K562 (cell line): Measurements from ENCODE around the gene KCND3. TPM values are rescaled to one million over a fixed set of nuclear protein-coding genes. Genes with fewer than 3 reads are reported as not detected.

Source experiments
- ATF1 ChIP-seq, 2 experiments: fragments of 450-650 bp in 1 of 2; IDR thresholded peaks; 2 replicates each; pipeline ENCODE4 v1.6.1; 2016; ENCODE audit warnings: missing compliant biosample characterization in 1 of 2, missing genetic modification characterization in 1 of 2
- C11orf30 ChIP-seq: fragments of 450-650 bp; IDR thresholded peaks from 2 replicates; pipeline ENCODE4 v1.6.1; 2016; ENCODE audit warnings: low read depth, mild to moderate bottlenecking
- ELF1 ChIP-seq: fragments of 200-800 bp; sonication (Bioruptor generic); IDR thresholded peaks from 2 replicates; pipeline ENCODE4 v1.6.1; 2016; ENCODE audit warnings: missing genetic modification characterization, missing compliant biosample characterization
- GABPB1 ChIP-seq: sonication (generic); formaldehyde crosslinking; IDR thresholded peaks from 2 replicates; pipeline ENCODE4 v1.8.0; 2022; ENCODE audit warnings: mild to moderate bottlenecking, missing genetic modification reagents
- JUN ChIP-seq, 2 experiments: sonication (generic) in 1 of 2; formaldehyde crosslinking in 1 of 2; IDR thresholded peaks; 2 replicates each; pipeline versions ENCODE4 v1.6.1 to v1.8.0; 2012 to 2022; ENCODE audit warnings: borderline replicate concordance in 2 of 2, mild to moderate bottlenecking in 2 of 2, improper control_type of control experiment in 1 of 2, low read depth in 1 of 2, low read length in 1 of 2, missing genetic modification reagents in 1 of 2
- NEUROD1 ChIP-seq: fragments of 150-350 bp; IDR thresholded peaks from 2 replicates; pipeline ENCODE4 v1.6.1; 2014; ENCODE audit warnings: borderline replicate concordance, low read length, low read depth; ENCODE audit not compliant: partially characterized antibody
- NFE2 ChIP-seq: IDR thresholded peaks from 2 replicates; pipeline ENCODE4 v1.6.1; 2014; ENCODE audit warnings: antibody characterized with exemption, low read depth
- PRDM10 ChIP-seq: fragments of 450-650 bp; IDR thresholded peaks from 2 replicates; pipeline ENCODE4 v1.6.1; 2018; ENCODE audit not compliant: partially characterized antibody
- ZNF589 ChIP-seq: fragments of 200-800 bp; sonication (Bioruptor generic); IDR thresholded peaks from 2 replicates; pipeline ENCODE4 v1.6.1; 2016; ENCODE audit warnings: low read depth, missing genetic modification characterization, missing compliant biosample characterization
- polyA plus RNA-seq, 8 experiments: library from polyadenylated mRNA; depleted of rRNA in 4 of 8; stranded (reverse) in 5 of 8; unstranded in 3 of 8; fragments of >200 nt; fragmentation: Nextera tagmentation in 2 of 8; fragmentation: Illumina TruSeq in 1 of 8; extraction: Ambion mirVana in 2 of 8; extraction: Trizol in 1 of 8; gene quantifications; 2 replicates each; pipeline versions ENCODE4 v1.2.1 to v1.2.3, GENCODE V29; 2011 to 2014; ENCODE audit warnings: inconsistent platforms in 1 of 8, missing spikeins in 1 of 8
- total RNA-seq, 7 experiments: library from RNA; depleted of rRNA in 6 of 7; stranded (reverse); fragments of >200 nt in 6 of 7; fragmentation: Illumina TruSeq in 2 of 7; extraction: Trizol in 2 of 7; gene quantifications; 2 replicates each; pipeline versions ENCODE4 v1.2.1 to v1.2.3, GENCODE V29; 2011 to 2021; ENCODE audit warnings: low replicate concordance in 1 of 7
- TF ChIP-seq, protein P1 (sequence below), 2 experiments: fragments of 200-800 bp in 1 of 2; sonication (Bioruptor generic) in 1 of 2; sonication (generic) in 1 of 2; formaldehyde crosslinking in 1 of 2; IDR thresholded peaks in 1 of 2; conservative IDR thresholded peaks in 1 of 2; 2 replicates each; pipeline versions ENCODE4 v1.5.0 to v1.6.1; 2016 to 2020; ENCODE audit warnings: missing compliant biosample characterization in 1 of 2, missing genetic modification characterization in 1 of 2, missing genetic modification reagents in 1 of 2

Gene KCND3
- total and polyA plus RNA-seq, 9 of the 15 experiments (the other 6 are each of a cell fraction or from before 2014, with no cell fraction given), result not detected

GRCh38 chr1:111733183-111733991 lies 256.1 kb downstream of the KCND3 start (continued):
- TF ChIP-seq NEUROD1 (no peak), ZNF589 (CRISPR knock-in tag) (peak; percentile 76), PRDM10 (peak; percentile 75), JUN (IDR thresholded peaks at IDR 0.05; ENCODE audit: borderline replicate concordance, low read depth, low read length) (peak; percentile 86), JUN (CRISPR knock-in tag; IDR thresholded peaks at IDR 0.05; ENCODE audit: borderline replicate concordance) (no peak), NFE2 (peak; percentile 75), GABPB1 (CRISPR knock-in tag) (peak; percentile 60), ELF1 (tag) (peak; percentile 62), C11orf30 (peak; percentile 53; the same call in 1 of the 2 replicates), ATF1 (CRISPR knock-in tag; IDR thresholded peaks at IDR 0.05) (no peak), ATF1 (tag; IDR thresholded peaks at IDR 0.05) (0 out of 2 replicates have a peak, but pooled peaks have one; percentile 41)
- TF ChIP-seq, protein P1, sequence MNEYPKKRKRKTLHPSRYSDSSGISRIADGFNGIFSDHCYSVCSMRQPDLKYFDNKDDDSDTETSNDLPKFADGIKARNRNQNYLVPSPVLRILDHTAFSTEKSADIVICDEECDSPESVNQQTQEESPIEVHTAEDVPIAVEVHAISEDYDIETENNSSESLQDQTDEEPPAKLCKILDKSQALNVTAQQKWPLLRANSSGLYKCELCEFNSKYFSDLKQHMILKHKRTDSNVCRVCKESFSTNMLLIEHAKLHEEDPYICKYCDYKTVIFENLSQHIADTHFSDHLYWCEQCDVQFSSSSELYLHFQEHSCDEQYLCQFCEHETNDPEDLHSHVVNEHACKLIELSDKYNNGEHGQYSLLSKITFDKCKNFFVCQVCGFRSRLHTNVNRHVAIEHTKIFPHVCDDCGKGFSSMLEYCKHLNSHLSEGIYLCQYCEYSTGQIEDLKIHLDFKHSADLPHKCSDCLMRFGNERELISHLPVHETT (CRISPR knock-in tag; conservative IDR thresholded peaks at IDR 0.05 in 1 of 2, IDR thresholded peaks at IDR 0.05 in 1 of 2), result peak in 1 of 2 experiments; percentile 86; a peak in 2 of 4 replicates
